ENCODE data around the gene IGSF3. TPM values are rescaled to one million over a fixed set of nuclear protein-coding genes. Genes with fewer than 3 reads are reported as not detected.
A peak's percentile ranks its signal among the peaks of the same experiment; 100 is the strongest.
"Not testable (repeated sequence)": the region's sequence is repeated elsewhere in the genome, so short reads cannot be mapped to it uniquely, and the experiment has no call there.

Gene IGSF3
- total RNA-seq, 1 experiment from 2014 or later, result 22.7 TPM

DNA sequence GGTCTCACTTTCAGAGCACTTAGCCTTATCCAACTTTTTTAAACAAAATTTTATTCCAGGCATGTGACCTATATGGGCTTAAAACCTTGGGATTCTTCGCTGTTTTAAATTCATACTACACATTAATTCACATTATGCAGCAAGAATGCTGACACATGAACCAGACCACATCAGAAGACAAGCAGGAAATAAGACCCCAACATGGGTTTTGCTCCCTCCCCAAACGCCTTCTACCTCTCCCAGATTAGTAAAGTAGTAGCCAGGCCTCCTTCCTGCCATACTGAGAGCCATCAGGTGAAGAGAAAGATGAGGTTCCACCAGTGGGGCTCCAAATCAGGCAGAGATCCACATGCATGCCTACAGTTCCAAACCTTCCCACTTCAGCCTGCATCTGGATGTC, 3.7 kb downstream of the IGSF3 start:
- DNase-seq, result no peak

GRCh38 chr1:116661633-116662032, 5.9 kb downstream of the IGSF3 start:
- no peak overlapping the region for H3K4me3 ChIP-seq
- no peaks in the 10 kb centered on the region for H3K4me1 ChIP-seq
- H3K27ac ChIP-seq, result no peak overlapping the region
- no peak for DNase-seq
- no peaks in the 10 kb centered on the region for H3K27me3 ChIP-seq
- H3K36me3 ChIP-seq, result no peaks in the 10 kb centered on the region
- H3K9me3 ChIP-seq (replicated peaks), result no peaks in the 10 kb centered on the region

More for the DNA sequence above, 3.7 kb downstream of the IGSF3 start:
- no peaks in the 10 kb centered on the region for H3K27me3 ChIP-seq
- no peak overlapping the region for H3K4me3 ChIP-seq
- H3K27ac ChIP-seq, result no peak overlapping the region
- H3K9me3 ChIP-seq (replicated peaks), result no peaks in the 10 kb centered on the region
- no peaks in the 10 kb centered on the region for H3K36me3 ChIP-seq
- H3K4me1 ChIP-seq, result no peaks in the 10 kb centered on the region

- not testable (repeated sequence) for DNase-seq, H3K27ac ChIP-seq
These were observed 8.9 kb downstream of the IGSF3 start for GRCh38 chr1:116658645-116659044.

GRCh38 chr1:116657836-116658235, 9.7 kb downstream of the IGSF3 start:
- H3K27me3 ChIP-seq; H3K36me3 ChIP-seq; H3K9me3 ChIP-seq (replicated peaks); H3K4me3 ChIP-seq; DNase-seq; H3K27ac ChIP-seq; H3K4me1 ChIP-seq: not testable (repeated sequence)

More at GRCh38 chr1:116658645-116659044, 8.9 kb downstream of the IGSF3 start:
- H3K27me3 ChIP-seq; H3K36me3 ChIP-seq; H3K9me3 ChIP-seq (replicated peaks); H3K4me3 ChIP-seq; H3K4me1 ChIP-seq: not testable (repeated sequence)

DNA sequence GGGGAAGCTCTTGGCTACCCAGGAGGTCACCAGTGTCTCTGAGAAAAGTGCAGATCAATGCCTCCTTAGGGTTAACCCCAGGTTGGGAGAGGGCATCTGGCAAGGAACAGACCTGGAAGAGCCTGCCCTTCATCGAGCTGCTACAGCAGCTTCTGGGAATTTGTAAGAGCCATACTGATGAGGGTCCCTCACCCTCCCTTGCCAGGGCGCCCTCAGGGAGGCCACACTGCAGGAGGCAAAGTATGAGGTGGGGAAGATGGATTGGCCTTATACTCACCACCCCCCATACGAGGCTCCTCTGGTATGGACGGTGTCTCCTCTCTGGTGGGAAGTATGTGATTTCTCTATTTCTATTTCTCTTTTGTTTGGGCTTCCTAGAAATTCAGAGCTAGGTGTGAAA, 13.2 kb downstream of the IGSF3 start:
- no peaks in the 10 kb centered on the region for H3K27me3 ChIP-seq
- no peaks in the 10 kb centered on the region for H3K4me1 ChIP-seq
- no peaks in the 10 kb centered on the region for H3K36me3 ChIP-seq
- DNase-seq, result no peak
- no peak overlapping the region for H3K27ac ChIP-seq
- no peaks in the 10 kb centered on the region for H3K9me3 ChIP-seq (replicated peaks)
- H3K4me3 ChIP-seq, result no peak overlapping the region

- not testable (repeated sequence) for H3K4me1 ChIP-seq; H3K4me3 ChIP-seq; H3K36me3 ChIP-seq; DNase-seq; H3K27me3 ChIP-seq; H3K27ac ChIP-seq; H3K9me3 ChIP-seq (replicated peaks)
These were observed 14.9 kb downstream of the IGSF3 start for GRCh38 chr1:116652598-116652997.

DNA sequence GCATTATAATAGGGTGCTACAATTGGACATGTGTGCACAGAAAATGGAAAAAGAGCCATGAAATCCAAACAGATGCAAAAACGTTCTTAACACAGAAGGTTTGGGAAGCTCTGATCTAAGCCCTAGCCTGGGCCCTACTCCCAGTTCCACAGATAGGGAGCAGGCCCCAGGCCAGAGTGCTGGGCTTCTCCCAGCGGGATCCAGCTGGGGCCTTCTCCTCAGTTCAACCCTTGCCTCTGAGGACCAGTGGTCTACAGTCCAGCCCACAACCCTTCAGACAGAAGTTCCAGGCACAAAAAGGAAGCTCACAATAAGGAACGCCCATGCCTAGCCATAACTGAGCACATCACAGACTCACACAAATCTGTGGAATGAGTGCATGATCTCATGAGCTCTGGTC, 16.8 kb downstream of the IGSF3 start:
- not testable (repeated sequence) for H3K4me1 ChIP-seq; H3K27me3 ChIP-seq; H3K36me3 ChIP-seq; H3K4me3 ChIP-seq; H3K27ac ChIP-seq; DNase-seq; H3K9me3 ChIP-seq (replicated peaks)

DNA sequence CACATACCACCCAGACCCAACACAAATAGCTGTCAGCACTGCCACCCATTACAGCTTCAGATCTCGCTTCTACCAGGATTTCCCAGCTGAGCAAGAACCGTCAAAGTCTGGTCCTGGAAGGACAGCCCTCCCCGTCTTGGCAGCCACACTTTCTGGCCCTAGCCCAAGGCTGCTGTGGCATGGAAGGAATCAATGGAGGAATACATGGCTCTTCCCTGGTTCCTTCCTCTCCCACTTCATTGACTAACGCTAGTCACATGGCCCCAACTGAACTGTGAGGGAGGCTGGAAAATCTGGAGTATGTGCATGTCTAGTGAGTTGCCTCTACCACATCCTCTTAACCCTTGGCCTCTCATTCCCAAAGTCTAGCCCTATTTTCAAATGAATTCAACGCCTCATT, 18.5 kb downstream of the IGSF3 start:
- H3K36me3 ChIP-seq; H3K9me3 ChIP-seq (replicated peaks); H3K4me1 ChIP-seq; H3K4me3 ChIP-seq; H3K27ac ChIP-seq; DNase-seq; H3K27me3 ChIP-seq: not testable (repeated sequence)

- not testable (repeated sequence) for H3K27me3 ChIP-seq; H3K4me1 ChIP-seq; H3K4me3 ChIP-seq; H3K36me3 ChIP-seq; H3K27ac ChIP-seq; DNase-seq; H3K9me3 ChIP-seq (replicated peaks)
These were observed 19.2 kb downstream of the IGSF3 start for GRCh38 chr1:116648325-116648724.

GRCh38 chr1:116647186-116647585, 20.3 kb downstream of the IGSF3 start:
- not testable (repeated sequence) for H3K27ac ChIP-seq; H3K9me3 ChIP-seq (replicated peaks); H3K27me3 ChIP-seq; H3K4me3 ChIP-seq; H3K4me1 ChIP-seq; DNase-seq; H3K36me3 ChIP-seq

DNA sequence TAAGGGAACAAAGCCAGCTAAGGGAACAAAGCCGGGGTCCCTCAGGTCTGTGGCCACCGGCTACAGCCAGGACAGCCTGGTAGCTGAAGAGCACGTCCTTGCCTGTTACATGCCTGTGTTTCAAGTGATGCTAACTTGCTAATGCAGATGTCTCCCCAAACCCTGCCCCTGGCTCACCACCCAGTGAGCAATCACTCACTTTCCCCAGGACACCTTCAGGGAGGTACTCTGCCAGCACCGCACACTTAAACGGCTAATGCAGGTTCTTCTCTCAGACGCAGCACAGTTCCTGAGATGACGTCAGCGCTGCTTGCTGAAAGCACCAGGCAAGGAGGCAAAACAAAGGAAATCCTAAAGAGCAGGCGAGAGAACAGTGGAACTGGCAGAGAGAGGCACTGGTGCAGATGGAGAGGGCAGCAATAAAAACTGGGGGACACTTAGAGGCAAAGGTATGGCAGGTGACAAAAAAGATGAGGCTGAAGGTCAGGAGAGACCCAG, 20.8 kb downstream of the IGSF3 start:
- H3K27me3 ChIP-seq; H3K4me1 ChIP-seq; H3K9me3 ChIP-seq (replicated peaks); DNase-seq; H3K36me3 ChIP-seq; H3K4me3 ChIP-seq; H3K27ac ChIP-seq: not testable (repeated sequence)

- H3K27ac ChIP-seq, H3K4me1 ChIP-seq: not testable (repeated sequence)
These were observed 21.5 kb downstream of the IGSF3 start for GRCh38 chr1:116645802-116646672.

GRCh38 chr1:116644993-116645392, 22.5 kb downstream of the IGSF3 start:
- DNase-seq; H3K4me3 ChIP-seq; H3K36me3 ChIP-seq; H3K4me1 ChIP-seq; H3K9me3 ChIP-seq (replicated peaks); H3K27me3 ChIP-seq; H3K27ac ChIP-seq: not testable (repeated sequence)

More at GRCh38 chr1:116645802-116646672, 21.5 kb downstream of the IGSF3 start:
- not testable (repeated sequence) for DNase-seq; H3K36me3 ChIP-seq; H3K4me3 ChIP-seq; H3K9me3 ChIP-seq (replicated peaks); H3K27me3 ChIP-seq

GRCh38 chr1:116644096-116644495, 23.4 kb downstream of the IGSF3 start:
- H3K4me1 ChIP-seq; H3K9me3 ChIP-seq (replicated peaks); H3K36me3 ChIP-seq; H3K27ac ChIP-seq; H3K27me3 ChIP-seq; H3K4me3 ChIP-seq: not testable (repeated sequence)
- peak; percentile 26 to 33 for DNase-seq

DNA sequence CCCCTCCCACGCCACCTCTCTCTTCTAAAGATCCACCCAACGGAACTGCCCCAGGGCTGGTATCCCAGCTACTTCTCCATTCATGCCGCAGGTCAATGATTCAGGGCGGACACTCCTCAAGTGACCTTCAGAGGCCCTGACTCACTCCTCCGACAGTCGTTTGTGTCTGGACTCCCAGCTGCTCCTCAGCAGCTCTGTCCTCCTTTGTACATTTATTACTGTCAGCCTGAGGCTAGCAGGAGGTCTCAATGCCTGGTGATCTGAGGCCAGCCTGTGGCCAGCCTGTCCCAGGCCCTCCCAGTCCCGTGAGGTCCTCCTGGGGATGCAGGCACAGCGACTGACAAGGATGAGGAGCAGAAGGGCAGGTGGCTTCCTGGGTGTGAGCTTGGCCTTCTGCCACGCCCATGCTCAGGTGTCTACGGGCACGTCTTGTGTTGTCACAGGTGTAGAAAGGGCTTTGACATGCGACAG, 24.2 kb downstream of the IGSF3 start:
- peak in 1 of 2 experiments; percentile 6 for DNase-seq
- not testable (repeated sequence) for H3K4me1 ChIP-seq; H3K9me3 ChIP-seq (replicated peaks); H3K27me3 ChIP-seq; H3K36me3 ChIP-seq; H3K4me3 ChIP-seq; H3K27ac ChIP-seq
